Ovary (tissue), 9 donors: Measurements from ENCODE around the gene COBL. TPM values are rescaled to one million over a fixed set of nuclear protein-coding genes. Genes with fewer than 3 reads are reported as not detected.

Experiments used
- DNase-seq, 5 donors: peaks; one replicate each; pipeline ENCODE4 v3.0.0-alpha.2; 2019 to 2020
- H3K27ac ChIP-seq, 2 donors: fragments of 200-600 bp; one replicate each; pipeline versions ENCODE4 v1.5.1 to v1.8.0; 2019 to 2022
- H3K27me3 ChIP-seq: fragments of 200-600 bp; one replicate; pipeline ENCODE4 v1.8.0; 2022
- H3K36me3 ChIP-seq: fragments of 200-600 bp; sonication (generic); one replicate; pipeline ENCODE4 v1.5.1; 2019
- H3K4me1 ChIP-seq: one replicate; pipeline ENCODE4 v1.8.1; 2013; ENCODE audit warnings: mild to moderate bottlenecking, moderate library complexity; ENCODE audit not compliant: insufficient read depth
- H3K4me3 ChIP-seq: fragments of 200-600 bp; sonication (generic); one replicate; pipeline ENCODE4 v1.5.1; 2017
- H3K9me3 ChIP-seq, 2 donors: fragments of 200-600 bp in 1 of 2; sonication (generic) in 1 of 2; one replicate each; pipeline versions ENCODE4 v1.5.1 to v1.8.1; 2013 to 2019; ENCODE audit warnings: mild to moderate bottlenecking in 1 of 2, moderate library complexity in 1 of 2
- CTCF ChIP-seq, 3 donors: fragments of 450-650 bp in 2 of 3; fragments of 200-600 bp in 1 of 3; IDR thresholded peaks; one replicate each; pipeline versions ENCODE4 v1.5.1 to v1.8.0; 2016 to 2022; ENCODE audit warnings: antibody characterized with exemption in 3 of 3, mild to moderate bottlenecking in 1 of 3
- EP300 ChIP-seq: sonication (generic); formaldehyde crosslinking; IDR thresholded peaks from one replicate; pipeline ENCODE4 v1.6.1; 2017; ENCODE audit warnings: antibody characterized with exemption
- POLR2A ChIP-seq: fragments of 450-650 bp; IDR thresholded peaks from one replicate; pipeline ENCODE4 v1.6.1; 2017; ENCODE audit warnings: antibody characterized with exemption, mild to moderate bottlenecking, moderate library complexity
- WGBS, 3 donors: extraction: QIAGEN DNeasy Blood & Tissue Kit in 1 of 3; methylation state at CpG; one replicate each; pipeline versions ENCODE4 v1.1.5 to v1.1.7; 2013 to 2017; 5-methylcytosine and 5-hydroxymethylcytosine counted together
- intact Hi-C, 4 donors: fragments of 100-400 bp; cut with DNase I; formaldehyde crosslinking; loops; one replicate each; pipeline versions ENCODE4 v1.11.0 to v1.15.1; 2022 to 2023
- polyA plus RNA-seq, 2 donors: library from polyadenylated mRNA; stranded (reverse); fragments of 200-250 nt in 1 of 2; fragments of 350-450 nt in 1 of 2; fragmentation: Illumina TruSeq in 1 of 2; extraction: RNeasy Lipid Tissue Mini Kit (QIAGEN cat#74804) in 1 of 2; gene quantifications; one replicate each; pipeline ENCODE4 v1.2.3, GENCODE V29; 2013 to 2014
- total RNA-seq, 7 donors: library from RNA; depleted of rRNA in 2 of 7; stranded (reverse); fragments of >200 nt in 2 of 7; fragmentation: NEBNext Ultra II Directional in 3 of 7; extraction: Animal tissue kit (Norgen Biotek cat#: 25700) in 3 of 7; gene quantifications; one replicate each; pipeline versions ENCODE4 v1.1.0 to v1.2.4, GENCODE V29; 2016 to 2023
- donor health status: DM: no; HTN: no; CAD: no; lungs with moderate emphysema.
- donor health status: DM: no; HTN: no; CAD: no.
- donor health status: Bipolar disorder and iron deficiency.
- donor health status: DM: yes; HTN: yes; CAD: no.
- donor health status: DM: no; HTN: no; CAD: no.
- donor health status: DM: yes; HTN: yes; CAD: no.

COBL gene
- total and polyA plus RNA-seq, 9 donors, result 0.87 to 33.4 (median 3.9) TPM

GRCh38 chr7:51307651-51308210 lies 8.9 kb downstream of the COBL start:
- no peaks in the 10 kb centered on the region for H3K4me1 ChIP-seq
- no peak overlapping the region for H3K4me3 ChIP-seq
- DNase-seq, result no peak
- H3K36me3 ChIP-seq, result no peaks in the 10 kb centered on the region
- H3K27ac ChIP-seq, result no peak overlapping the region
- H3K27me3 ChIP-seq, result no peaks in the 10 kb centered on the region
- WGBS, 3 donors, result 77 to 91% (median 90%) methylated on average over 8 of the region's 8 CpGs
- intact Hi-C loops, result no loop called here
- no peaks in the 10 kb centered on the region for H3K9me3 ChIP-seq
- TF ChIP-seq POLR2A (no peak), CTCF (IDR thresholded peaks at IDR 0.05) (no peak), EP300 (no peak)

GRCh38 chr7:51306761-51307160 lies 9.8 kb downstream of the COBL start:
- 93 to 94% (median 94%) methylated on average over 9 of the region's 9 CpGs for WGBS, 3 donors
- intact Hi-C loops, result no loop called here
- no peak overlapping the region for H3K27ac ChIP-seq
- no peak for DNase-seq
- H3K4me1 ChIP-seq, result no peaks in the 10 kb centered on the region
- TF ChIP-seq CTCF (IDR thresholded peaks at IDR 0.05), result no peak
- TF ChIP-seq EP300, result no peak
- TF ChIP-seq POLR2A, result no peak
- H3K27me3 ChIP-seq, result no peaks in the 10 kb centered on the region
- H3K4me3 ChIP-seq, result no peak overlapping the region
- no peaks in the 10 kb centered on the region for H3K9me3 ChIP-seq
- H3K36me3 ChIP-seq, result no peaks in the 10 kb centered on the region

GRCh38 chr7:51304729-51305128 lies 11.9 kb downstream of the COBL start:
- Histone ChIP-seq H3K4me3 (no peak overlapping the region), H3K27me3 (no peaks in the 10 kb centered on the region), H3K36me3 (no peaks in the 10 kb centered on the region), H3K9me3 (no peaks in the 10 kb centered on the region), H3K27ac (no peak overlapping the region), H3K4me1 (no peaks in the 10 kb centered on the region)
- intact Hi-C loops, result no loop called here
- DNase-seq, result no peak
- TF ChIP-seq CTCF (IDR thresholded peaks at IDR 0.05), result no peak
- 84 to 87% (median 85%) methylated on average over 6 of the region's 6 CpGs for WGBS, 3 donors

- DNase-seq, result no peak
- H3K27ac ChIP-seq, result no peak overlapping the region
- H3K4me3 ChIP-seq, result no peak overlapping the region
- intact Hi-C loops, result no loop called here
- H3K4me1 ChIP-seq, result no peaks in the 10 kb centered on the region
- no peaks in the 10 kb centered on the region for H3K9me3 ChIP-seq
- H3K36me3 ChIP-seq, result no peaks in the 10 kb centered on the region
- 80 to 84% (median 83%) methylated on average over 10 of the region's 10 CpGs for WGBS, 3 donors
- TF ChIP-seq CTCF (IDR thresholded peaks at IDR 0.05), result no peak
- no peak for TF ChIP-seq POLR2A
- no peak for TF ChIP-seq EP300
- H3K27me3 ChIP-seq, result no peaks in the 10 kb centered on the region
These were observed 13.5 kb downstream of the COBL start for GRCh38 chr7:51303142-51303525.
